ENCODE measurements around the gene FAM234A. TPM values are rescaled to one million over a fixed set of nuclear protein-coding genes. Genes with fewer than 3 reads are reported as not detected.

The FAM234A gene
- polyA plus RNA-seq, 2 of the 4 experiments (the other 2 are of a cell fraction) = 25.6 to 53.3 TPM

DNA sequence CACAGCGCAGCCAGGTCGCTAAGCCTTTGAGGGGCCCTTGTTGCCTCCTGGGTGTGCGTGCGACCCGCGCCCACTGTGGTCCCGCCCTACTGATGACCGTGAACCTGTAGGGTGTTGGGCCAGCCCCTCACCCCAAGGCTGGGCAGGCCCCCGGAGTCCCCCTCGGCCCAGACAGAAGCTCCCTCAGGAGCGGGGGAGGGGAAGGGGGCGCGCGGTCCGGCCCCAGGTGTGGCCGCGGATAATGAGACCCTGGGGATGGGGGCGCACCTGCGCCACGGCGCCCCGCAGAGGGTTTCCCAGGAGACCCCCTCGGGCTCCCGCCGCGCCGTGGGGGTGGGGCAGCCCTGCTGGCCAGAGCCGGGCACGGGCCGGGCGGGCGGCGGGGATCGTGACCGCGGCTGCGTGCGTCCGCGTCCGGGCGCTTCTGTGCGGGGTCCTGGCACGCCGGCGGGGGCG is 45.4 kb downstream of the FAM234A start:
- Histone ChIP-seq H3K4me3 (peak overlapping the region; percentile 57), H3K4me2 (peak overlapping the region; percentile 99), H3K27ac (peak overlapping the region; percentile 63 to 89; a peak in 4 of 6 replicates), H3K4me1 (peaks cover 11% of the 10 kb centered on the region), H3K9me3 (no peaks in the 10 kb centered on the region)
- POLR2A ChIA-PET = no interaction called here
- CTCF ChIA-PET = interaction anchor here (1.3 to 2.7 kb wide), 4 partner anchors 19 to 183 kb away, joined by 5 to 8 read pairs (median 6); partner anchors contain the start of gene AXIN1
- ATAC-seq (no peak), DNase-seq (ENCODE audit: low read depth in 1 of 2, low spot score in 1 of 2) (no peak), FAIRE-seq (no peak)
- TF ChIP-seq HEYL (CRISPR knock-in tag; IDR thresholded peaks at IDR 0.05) (no peak), EP300 (IDR thresholded peaks at IDR 0.05) (no peak), BHLHE40 (IDR thresholded peaks at IDR 0.05; ENCODE audit: low read depth, low read length) (no peak), POLR2A (IDR thresholded peaks at IDR 0.05; ENCODE audit: low read length) (no peak), FOSL2 (IDR thresholded peaks at IDR 0.05) (no peak), FOSL2 (CRISPR knock-in tag; IDR thresholded peaks at IDR 0.05) (no peak), CEBPB (IDR thresholded peaks at IDR 0.05) (no peak), FOXS1 (CRISPR knock-in tag; IDR thresholded peaks at IDR 0.05) (no peak), HOXB13 (CRISPR knock-in tag; IDR thresholded peaks at IDR 0.05; ENCODE audit: low read depth) (no peak), RAD21 (conservative IDR thresholded peaks at IDR 0.05 in 1 of 2, IDR thresholded peaks at IDR 0.05 in 1 of 2) (no peak), NPAS2 (CRISPR knock-in tag; IDR thresholded peaks at IDR 0.05; ENCODE audit: borderline replicate concordance) (no peak), RFX5 (IDR thresholded peaks at IDR 0.05) (no peak), ZNF302 (CRISPR knock-in tag; IDR thresholded peaks at IDR 0.05) (no peak), CBX2 (IDR thresholded peaks at IDR 0.05; ENCODE audit: borderline replicate concordance, low read depth) (no peak), HOXA7 (CRISPR knock-in tag; IDR thresholded peaks at IDR 0.05) (no peak), MYC (IDR thresholded peaks at IDR 0.05; ENCODE audit: borderline replicate concordance, low read length) (no peak), HDAC2 (IDR thresholded peaks at IDR 0.05) (no peak), ZSCAN20 (CRISPR knock-in tag; IDR thresholded peaks at IDR 0.05) (no peak), RNF2 (IDR thresholded peaks at IDR 0.05; ENCODE audit: borderline replicate concordance, low read depth) (no peak)
- TF ChIP-seq, protein P1, sequence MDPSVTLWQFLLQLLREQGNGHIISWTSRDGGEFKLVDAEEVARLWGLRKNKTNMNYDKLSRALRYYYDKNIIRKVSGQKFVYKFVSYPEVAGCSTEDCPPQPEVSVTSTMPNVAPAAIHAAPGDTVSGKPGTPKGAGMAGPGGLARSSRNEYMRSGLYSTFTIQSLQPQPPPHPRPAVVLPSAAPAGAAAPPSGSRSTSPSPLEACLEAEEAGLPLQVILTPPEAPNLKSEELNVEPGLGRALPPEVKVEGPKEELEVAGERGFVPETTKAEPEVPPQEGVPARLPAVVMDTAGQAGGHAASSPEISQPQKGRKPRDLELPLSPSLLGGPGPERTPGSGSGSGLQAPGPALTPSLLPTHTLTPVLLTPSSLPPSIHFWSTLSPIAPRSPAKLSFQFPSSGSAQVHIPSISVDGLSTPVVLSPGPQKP (IDR thresholded peaks at IDR 0.05; ENCODE audit: low read depth, low read length) = no peak
- 20% methylated on average over 1 of the region's 47 CpGs for WGBS (ENCODE audit: missing lambda C conversion rate)

DNA sequence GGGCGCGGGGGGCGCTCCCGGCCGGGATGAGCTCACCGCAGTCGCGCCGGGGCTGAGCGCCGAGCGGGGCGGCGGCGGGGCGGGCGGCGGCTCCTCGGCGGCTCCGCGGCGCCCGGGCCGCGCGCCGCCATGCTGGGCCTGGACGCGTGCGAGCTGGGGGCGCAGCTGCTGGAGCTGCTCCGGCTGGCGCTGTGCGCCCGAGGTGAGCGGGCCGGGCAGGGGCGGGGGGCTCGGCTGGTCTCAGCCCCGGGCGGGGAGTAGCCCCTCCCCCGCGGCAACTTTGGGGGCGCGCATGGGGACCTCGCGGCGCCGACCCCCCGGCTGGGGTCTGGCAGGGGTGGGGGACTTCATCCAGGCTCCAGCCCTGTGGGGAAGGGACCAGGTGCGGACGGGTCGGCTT is 45.9 kb downstream of the FAM234A start, which contains the start of gene ARHGDIG:
Gene ARHGDIG (plus strand): TSS at position 40 of the 400 bp plus-strand sequence. CDS start 90 bp downstream, at position 130.
- peak within 1 kb of the TSS; percentile 63 to 89 for H3K27ac ChIP-seq
- no peak for TF ChIP-seq FOSL2 (IDR thresholded peaks at IDR 0.05)
- TF ChIP-seq FOSL2 (CRISPR knock-in tag; IDR thresholded peaks at IDR 0.05) = no peak
- no peak for TF ChIP-seq RARB (CRISPR knock-in tag; IDR thresholded peaks at IDR 0.05)
- no peak for TF ChIP-seq POLR2AphosphoS2 (conservative IDR thresholded peaks at IDR 0.05; ENCODE audit: low read length)
- peaks cover 6% of the 10 kb centered on the region; the same call in 1 of the 3 replicates for H3K4me1 ChIP-seq
- WGBS (ENCODE audit: missing lambda C conversion rate) = 22% methylated on average over 11 of the region's 54 CpGs
- no peaks in the 10 kb centered on the region for H3K9me3 ChIP-seq
- ChIA-PET POLR2A (no interaction called here), CTCF (interaction anchor here (1.3 to 2.2 kb wide), 2 partner anchors 82 to 184 kb away, joined by 5 read pairs; no protein-coding TSS in a partner anchor)
- DNase-seq (ENCODE audit: low read depth in 1 of 2, low spot score in 1 of 2) = no peak
- no peak for ATAC-seq
- H3K4me2 ChIP-seq = peak within 1 kb of the TSS; percentile 99
- peak within 1 kb of the TSS; percentile 57 for H3K4me3 ChIP-seq
- FAIRE-seq = no peak

GRCh38 chr16:280991-281659 is 46.5 kb downstream of the FAM234A start:
- Histone ChIP-seq H3K4me3 (peak overlapping the region; percentile 57), H3K4me1 (peaks cover 6% of the 10 kb centered on the region; the same call in 1 of the 3 replicates), H3K4me2 (peak overlapping the region; percentile 99), H3K27ac (peak overlapping the region; percentile 63 to 89), H3K9me3 (no peaks in the 10 kb centered on the region)
- DNase-seq (ENCODE audit: low read depth in 1 of 2, low spot score in 1 of 2) = no peak
- ChIA-PET POLR2A (interaction anchor here (0.5 kb wide), 1 partner anchor 170 kb away, joined by 3 read pairs; no protein-coding TSS in a partner anchor), CTCF (interaction anchor here (1.0 to 1.3 kb wide), 2 partner anchors 11 to 81 kb away, joined by 3 to 5 read pairs; no protein-coding TSS in a partner anchor)
- no peak for FAIRE-seq
- WGBS (ENCODE audit: missing lambda C conversion rate) = 77% methylated on average over 18 of the region's 27 CpGs
- TF ChIP-seq, protein P2, sequence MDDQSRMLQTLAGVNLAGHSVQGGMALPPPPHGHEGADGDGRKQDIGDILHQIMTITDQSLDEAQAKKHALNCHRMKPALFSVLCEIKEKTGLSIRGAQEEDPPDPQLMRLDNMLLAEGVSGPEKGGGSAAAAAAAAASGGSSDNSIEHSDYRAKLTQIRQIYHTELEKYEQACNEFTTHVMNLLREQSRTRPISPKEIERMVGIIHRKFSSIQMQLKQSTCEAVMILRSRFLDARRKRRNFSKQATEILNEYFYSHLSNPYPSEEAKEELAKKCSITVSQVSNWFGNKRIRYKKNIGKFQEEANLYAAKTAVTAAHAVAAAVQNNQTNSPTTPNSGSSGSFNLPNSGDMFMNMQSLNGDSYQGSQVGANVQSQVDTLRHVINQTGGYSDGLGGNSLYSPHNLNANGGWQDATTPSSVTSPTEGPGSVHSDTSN (IDR thresholded peaks at IDR 0.05) = no peak
- no peak for TF ChIP-seq MAZ (IDR thresholded peaks at IDR 0.05; ENCODE audit: borderline replicate concordance, low read depth, low read length)
- no peak for TF ChIP-seq HOXA7 (CRISPR knock-in tag; IDR thresholded peaks at IDR 0.05)
- TF ChIP-seq HOXB13 (CRISPR knock-in tag; IDR thresholded peaks at IDR 0.05; ENCODE audit: low read depth) = no peak
- TF ChIP-seq SMC3 (IDR thresholded peaks at IDR 0.05) = no peak
- TF ChIP-seq HOXB5 (CRISPR knock-in tag; IDR thresholded peaks at IDR 0.05) = no peak
- peak in 1 of 2 experiments; percentile 14; a peak in 2 of 6 replicates for ATAC-seq
